SJSA1 (cell line): Measurements from ENCODE around the gene KLHL12. TPM values are rescaled to one million over a fixed set of nuclear protein-coding genes. Genes with fewer than 3 reads are reported as not detected.
A peak's percentile ranks its signal among the peaks of the same experiment; 100 is the strongest.

ENCODE experiments used
- DNase-seq, 2 experiments: peaks; one replicate each; pipeline ENCODE4 v3.0.0-alpha.2; 2015 to 2020; ENCODE audit warnings: low spot score in 2 of 2, low read depth in 1 of 2
- H3K27ac ChIP-seq: fragments of 250-450 bp; sonication (Bioruptor Pico); 2 replicates; pipeline ENCODE4 v1.5.1; 2020; ENCODE audit warnings: mild to moderate bottlenecking, moderate library complexity
- H3K27me3 ChIP-seq: fragments of 250-450 bp; sonication (Bioruptor Pico); replicated peaks from 2 replicates; pipeline ENCODE4 v1.5.1; 2020; ENCODE audit warnings: mild to moderate bottlenecking, moderate library complexity
- H3K36me3 ChIP-seq: fragments of 250-450 bp; sonication (Bioruptor Pico); 2 replicates; pipeline ENCODE4 v1.5.1; 2020; ENCODE audit warnings: mild to moderate bottlenecking
- H3K4me1 ChIP-seq: fragments of 250-450 bp; sonication (Bioruptor Pico); replicated peaks from 2 replicates; pipeline ENCODE4 v1.6.1; 2021; ENCODE audit warnings: mild to moderate bottlenecking
- H3K4me3 ChIP-seq: fragments of 250-450 bp; sonication (Bioruptor Pico); 2 replicates; pipeline ENCODE4 v1.5.1; 2020; ENCODE audit warnings: mild to moderate bottlenecking
- H3K9me3 ChIP-seq: fragments of 250-450 bp; sonication (Bioruptor Pico); replicated peaks from 2 replicates; pipeline ENCODE4 v1.5.1; 2020; ENCODE audit warnings: mild to moderate bottlenecking
- total RNA-seq: library from RNA; depleted of rRNA; stranded (reverse); fragments of >200 nt; shearing (Covaris generic); gene quantifications from 2 replicates; pipeline ENCODE4 v1.2.3, GENCODE V29; 2014

KLHL12 gene
- total RNA-seq, 1 experiment from 2014 or later, result 28.9 TPM

GRCh38 chr1:202890392-202890791, 36.6 kb downstream of the KLHL12 start:
- no peak overlapping the region for H3K27ac ChIP-seq
- H3K4me1 ChIP-seq, result peaks cover 13% of the 10 kb centered on the region
- DNase-seq, result no peak
- no peaks in the 10 kb centered on the region for H3K27me3 ChIP-seq
- no peaks in the 10 kb centered on the region for H3K9me3 ChIP-seq
- H3K4me3 ChIP-seq, result no peak overlapping the region
- peaks cover 27% of the 10 kb centered on the region for H3K36me3 ChIP-seq

- Histone ChIP-seq H3K27me3 (no peaks in the 10 kb centered on the region), H3K9me3 (no peaks in the 10 kb centered on the region), H3K4me1 (peaks cover 13% of the 10 kb centered on the region), H3K4me3 (peak within 1 kb of the TSS; percentile 65), H3K27ac (peak within 1 kb of the TSS; percentile 36; the same call in 1 of the 2 replicates), H3K36me3 (peaks cover 16% of the 10 kb centered on the region)
- DNase-seq, result peak; percentile 96
These were observed 38.3 kb downstream of the KLHL12 start, which contains the start of gene RABIF for GRCh38 chr1:202888531-202889360. Gene RABIF (minus strand): TSS chr1:202889149. CDS start chr1:202889098, 51 bp downstream.

GRCh38 chr1:202888221-202888530, 38.9 kb downstream of the KLHL12 start:
- DNase-seq, result no peak
- Histone ChIP-seq H3K4me1 (peaks cover 13% of the 10 kb centered on the region), H3K9me3 (no peaks in the 10 kb centered on the region), H3K27me3 (no peaks in the 10 kb centered on the region), H3K27ac (peak overlapping the region; percentile 36; the same call in 1 of the 2 replicates), H3K36me3 (peaks cover 10% of the 10 kb centered on the region; the same call in 1 of the 2 replicates), H3K4me3 (peak overlapping the region; percentile 65)

GRCh38 chr1:202880961-202881460, 46.0 kb downstream of the KLHL12 start:
- H3K4me3 ChIP-seq, result no peak overlapping the region
- no peak overlapping the region for H3K27ac ChIP-seq
- H3K9me3 ChIP-seq, result no peaks in the 10 kb centered on the region
- H3K4me1 ChIP-seq, result no peaks in the 10 kb centered on the region
- peaks cover 9% of the 10 kb centered on the region for H3K36me3 ChIP-seq
- DNase-seq, result no peak
- H3K27me3 ChIP-seq, result no peaks in the 10 kb centered on the region

GRCh38 chr1:202880062-202880461, 47.0 kb downstream of the KLHL12 start:
- H3K4me1 ChIP-seq, result no peaks in the 10 kb centered on the region
- no peaks in the 10 kb centered on the region for H3K9me3 ChIP-seq
- no peak overlapping the region for H3K27ac ChIP-seq
- no peaks in the 10 kb centered on the region for H3K27me3 ChIP-seq
- H3K4me3 ChIP-seq, result no peak overlapping the region
- peaks cover 9% of the 10 kb centered on the region for H3K36me3 ChIP-seq
- DNase-seq, result no peak

- Histone ChIP-seq H3K4me3 (no peak overlapping the region), H3K27ac (no peak overlapping the region), H3K9me3 (no peaks in the 10 kb centered on the region), H3K4me1 (no peaks in the 10 kb centered on the region), H3K36me3 (peaks cover 9% of the 10 kb centered on the region), H3K27me3 (no peaks in the 10 kb centered on the region)
- no peak for DNase-seq
These were observed 47.9 kb downstream of the KLHL12 start for GRCh38 chr1:202879128-202879527.

- no peak for DNase-seq
- Histone ChIP-seq H3K9me3 (no peaks in the 10 kb centered on the region; the same call in 1 of the 2 replicates), H3K27me3 (no peaks in the 10 kb centered on the region), H3K4me1 (no peaks in the 10 kb centered on the region), H3K4me3 (no peak overlapping the region), H3K36me3 (no peaks in the 10 kb centered on the region), H3K27ac (no peak overlapping the region)
These were observed 54.0 kb downstream of the KLHL12 start for GRCh38 chr1:202873026-202873425.

GRCh38 chr1:202871367-202871766, 55.7 kb downstream of the KLHL12 start:
- no peak for DNase-seq
- Histone ChIP-seq H3K4me3 (no peak overlapping the region), H3K27me3 (no peaks in the 10 kb centered on the region), H3K27ac (no peak overlapping the region), H3K9me3 (no peaks in the 10 kb centered on the region; the same call in 1 of the 2 replicates), H3K4me1 (no peaks in the 10 kb centered on the region), H3K36me3 (no peaks in the 10 kb centered on the region)

- peaks cover 9% of the 10 kb centered on the region for H3K4me1 ChIP-seq
- H3K4me3 ChIP-seq, result no peak overlapping the region
- no peaks in the 10 kb centered on the region for H3K27me3 ChIP-seq
- H3K27ac ChIP-seq, result no peak overlapping the region
- no peaks in the 10 kb centered on the region for H3K9me3 ChIP-seq
- H3K36me3 ChIP-seq, result no peaks in the 10 kb centered on the region
- no peak for DNase-seq
These were observed 64.1 kb downstream of the KLHL12 start for GRCh38 chr1:202862679-202863560.

- H3K36me3 ChIP-seq, result no peaks in the 10 kb centered on the region
- peak overlapping the region; percentile 49 for H3K4me3 ChIP-seq
These were observed 65.5 kb downstream of the KLHL12 start for GRCh38 chr1:202861420-202862132.

GRCh38 chr1:202860744-202861419, 66.2 kb downstream of the KLHL12 start:
- Histone ChIP-seq H3K27ac (no peak overlapping the region), H3K27me3 (no peaks in the 10 kb centered on the region), H3K4me3 (peak overlapping the region; percentile 49)

More at GRCh38 chr1:202861420-202862132, 65.5 kb downstream of the KLHL12 start:
- Histone ChIP-seq H3K4me1 (peaks cover 9% of the 10 kb centered on the region), H3K27ac (no peak overlapping the region), H3K27me3 (no peaks in the 10 kb centered on the region), H3K9me3 (no peaks in the 10 kb centered on the region)
- peak; percentile 78 to 91 for DNase-seq

GRCh38 chr1:202858789-202859414, 68.1 kb downstream of the KLHL12 start:
- no peaks in the 10 kb centered on the region for H3K27me3 ChIP-seq
- peaks cover 9% of the 10 kb centered on the region for H3K4me1 ChIP-seq
- H3K36me3 ChIP-seq, result no peaks in the 10 kb centered on the region
- H3K9me3 ChIP-seq, result no peaks in the 10 kb centered on the region
- no peak overlapping the region for H3K4me3 ChIP-seq
- DNase-seq, result no peak
- no peak overlapping the region for H3K27ac ChIP-seq

More at GRCh38 chr1:202860744-202861419, 66.2 kb downstream of the KLHL12 start:
- peak; percentile 42 to 51 for DNase-seq
- peaks cover 9% of the 10 kb centered on the region for H3K4me1 ChIP-seq
- no peaks in the 10 kb centered on the region for H3K36me3 ChIP-seq
- no peaks in the 10 kb centered on the region for H3K9me3 ChIP-seq
